Mucosa of descending colon (tissue), 3 donors: Measurements from ENCODE around the gene PSMC4. TPM values are rescaled to one million over a fixed set of nuclear protein-coding genes. Genes with fewer than 3 reads are reported as not detected.
A peak's percentile ranks its signal among the peaks of the same experiment; 100 is the strongest.

Experiments
- ATAC-seq: fragments of 200-7000 bp; cut with Tn5 transposase; one replicate; pipeline ENCODE4 v1.9.1; 2020; ENCODE audit warnings: mild to moderate bottlenecking, moderate library complexity
- DNase-seq, 3 donors: peaks; one replicate each; pipeline ENCODE4 v3.0.0-alpha.2; 2020
- H3K36me3 ChIP-seq: fragments of 200-600 bp; one replicate; pipeline ENCODE4 v1.8.0; 2021; ENCODE audit warnings: low read depth, mild to moderate bottlenecking
- H3K4me1 ChIP-seq: fragments of 200-600 bp; one replicate; pipeline ENCODE4 v1.8.0; 2021; ENCODE audit warnings: low read depth, mild to moderate bottlenecking
- H3K4me3 ChIP-seq: fragments of 200-600 bp; one replicate; pipeline ENCODE4 v1.8.0; 2021; ENCODE audit warnings: mild to moderate bottlenecking
- H3K9me3 ChIP-seq: fragments of 200-600 bp; one replicate; pipeline ENCODE4 v1.8.0; 2021; ENCODE audit warnings: mild to moderate bottlenecking
- CTCF ChIP-seq: fragments of 200-600 bp; IDR thresholded peaks from one replicate; pipeline ENCODE4 v1.8.0; 2022; ENCODE audit warnings: antibody characterized with exemption, mild to moderate bottlenecking
- intact Hi-C, 2 donors: fragments of 100-400 bp; cut with DNase I in 1 of 2; cut with micrococcal nuclease in 1 of 2; formaldehyde crosslinking; loops; one replicate each; pipeline versions ENCODE4 v1.11.0 to v1.11.1; 2022; cut with DNase I, micrococcal nuclease
- total RNA-seq, 3 donors: library from RNA; stranded (reverse); fragmentation: NEBNext Ultra II Directional in 2 of 3; extraction: Animal tissue kit (Norgen Biotek cat#: 25700) in 2 of 3; gene quantifications; one replicate each; pipeline versions ENCODE4 v1.2.1 to v1.2.4, GENCODE V29; 2021 to 2023
- donor health status: DM: no; HTN: no; CAD: no; lungs with moderate emphysema.
- donor health status: DM: no; HTN: no; CAD: no.
- donor health status: DM: no; HTN: yes; CAD: no.

PSMC4 gene
- total RNA-seq, 3 donors from 2014 or later = 73.4 to 89.9 (median 77.5) TPM

- H3K36me3 ChIP-seq = no peaks in the 10 kb centered on the region
- H3K4me1 ChIP-seq = peaks cover 3% of the 10 kb centered on the region
- no peak overlapping the region for H3K4me3 ChIP-seq
- no peak for DNase-seq
- intact Hi-C loops = no loop called here
- TF ChIP-seq CTCF = no peak
- peak; percentile 22 for ATAC-seq
- H3K9me3 ChIP-seq = no peaks in the 10 kb centered on the region
Observed at GRCh38 chr19:39927076-39927475, 43.9 kb upstream of the PSMC4 start.

DNA sequence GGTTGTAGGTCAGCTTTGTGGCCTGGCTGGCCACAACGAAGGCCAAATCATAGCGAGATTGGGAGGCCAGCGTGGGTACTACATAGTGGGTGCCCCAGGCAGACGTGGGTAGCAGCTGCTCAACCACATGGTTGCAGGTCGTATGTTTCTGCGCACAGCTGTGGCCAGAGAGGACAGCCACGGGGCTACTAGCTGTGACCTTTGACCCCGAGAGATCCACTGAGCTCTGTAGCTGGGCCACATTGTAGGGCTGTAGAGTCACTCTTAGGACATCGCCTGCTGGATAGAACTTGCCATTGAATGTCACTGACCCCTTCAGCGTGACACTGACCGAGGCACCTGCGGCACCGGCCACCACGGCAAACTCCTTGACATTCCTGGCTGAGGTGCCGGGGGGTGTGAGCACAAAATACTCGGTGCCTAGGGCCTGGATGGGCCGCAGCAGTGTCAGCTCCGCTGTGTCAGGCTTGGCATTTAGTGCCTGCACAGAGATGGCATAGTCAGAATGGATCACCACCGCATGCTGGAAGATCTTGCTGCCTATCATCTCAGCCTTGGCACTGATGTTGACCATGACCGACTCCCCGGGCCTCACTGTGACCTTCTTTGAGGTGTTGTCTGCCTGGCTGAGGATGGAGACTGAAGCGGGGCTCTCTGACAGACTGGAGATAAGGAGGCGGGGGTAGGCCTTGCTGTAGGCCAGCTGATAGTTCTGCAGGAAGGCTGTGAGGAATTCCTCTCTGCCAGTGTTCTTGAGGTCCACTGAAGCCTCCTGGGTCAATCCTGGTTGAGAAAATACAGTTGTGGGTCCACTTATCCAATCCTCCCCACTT lies 43.2 kb upstream of the PSMC4 start:
- Histone ChIP-seq H3K4me3 (no peak overlapping the region), H3K4me1 (peaks cover 3% of the 10 kb centered on the region), H3K36me3 (no peaks in the 10 kb centered on the region), H3K9me3 (no peaks in the 10 kb centered on the region)
- TF ChIP-seq CTCF = no peak
- intact Hi-C loops = no loop called here
- peak; percentile 18 for ATAC-seq
- DNase-seq = no peak

GRCh38 chr19:39928357-39928725 lies 42.6 kb upstream of the PSMC4 start:
- Histone ChIP-seq H3K4me3 (no peak overlapping the region), H3K36me3 (no peaks in the 10 kb centered on the region), H3K9me3 (no peaks in the 10 kb centered on the region), H3K4me1 (peaks cover 3% of the 10 kb centered on the region)
- DNase-seq (no peak), ATAC-seq (no peak)
- TF ChIP-seq CTCF = no peak
- intact Hi-C loops = no loop called here

GRCh38 chr19:39929750-39930149 lies 41.2 kb upstream of the PSMC4 start:
- intact Hi-C loops = no loop called here
- ATAC-seq = no peak
- Histone ChIP-seq H3K4me1 (peaks cover 3% of the 10 kb centered on the region), H3K9me3 (no peaks in the 10 kb centered on the region), H3K36me3 (no peaks in the 10 kb centered on the region), H3K4me3 (no peak overlapping the region)
- no peak for TF ChIP-seq CTCF
- no peak for DNase-seq

DNA sequence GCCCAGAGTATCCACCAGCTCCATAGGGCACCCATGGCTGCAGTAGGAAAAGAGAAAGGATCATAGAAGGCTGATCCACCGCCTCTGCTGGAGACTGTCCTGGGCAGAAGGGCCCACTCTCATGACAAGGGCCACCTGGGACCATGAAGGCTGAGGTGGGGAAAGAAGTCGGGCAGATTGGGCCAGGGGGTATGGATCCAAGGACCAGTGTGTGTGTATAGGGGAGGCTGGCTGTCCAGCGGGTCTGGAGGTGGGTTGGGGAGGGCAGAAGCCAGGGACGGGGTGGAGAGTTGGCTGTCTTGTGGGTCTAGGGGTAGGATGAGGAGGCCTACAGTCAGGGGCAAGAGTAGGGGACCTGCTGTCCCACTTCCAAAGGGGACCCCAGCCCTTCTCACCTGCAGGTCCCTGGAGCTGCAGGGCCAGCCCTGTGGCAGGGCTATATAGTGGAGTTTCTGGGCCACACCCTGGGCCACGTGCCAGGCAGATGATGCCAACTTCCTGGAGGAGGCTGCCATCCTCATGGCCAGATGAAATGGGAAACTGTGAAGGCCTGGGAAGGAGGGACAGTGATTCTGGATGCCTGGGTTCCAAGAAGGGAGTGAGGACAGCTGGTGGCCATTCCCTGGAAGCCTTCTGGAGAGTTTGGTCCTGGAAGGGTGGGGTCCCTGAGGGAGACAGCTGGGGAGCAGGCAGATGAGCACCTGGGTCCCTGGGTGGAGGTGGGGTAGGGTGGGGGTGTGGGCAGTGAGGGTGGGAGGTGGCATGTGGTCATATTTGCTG lies 36.2 kb upstream of the PSMC4 start, which contains the start of gene FCGBP:
FCGBP (minus strand) TSS at position 51 of the 780 bp plus-strand sequence.
- peak; percentile 91 to 93 (median 92) for DNase-seq
- intact Hi-C loops = no loop called here
- peaks cover 15% of the 10 kb centered on the region for H3K4me1 ChIP-seq
- no peak within 1 kb of the TSS for H3K4me3 ChIP-seq
- TF ChIP-seq CTCF = no peak
- no peaks in the 10 kb centered on the region for H3K36me3 ChIP-seq
- ATAC-seq = peak; percentile 81
- no peaks in the 10 kb centered on the region for H3K9me3 ChIP-seq
